GM18508 (cell line): ENCODE results near the gene FZD4.
"Not testable (repeated sequence)": the region's sequence is repeated elsewhere in the genome, so short reads cannot be mapped to it uniquely, and the experiment has no call there.

ENCODE experiments used
- ATAC-seq: cut with Tn5 transposase; IDR thresholded peaks from one replicate; pipeline ENCODE4 v1.9.1; 2021; ENCODE audit warnings: moderate number of reproducible peaks; ENCODE audit not compliant: insufficient read depth, unreplicated experiment

The FZD4 gene

GRCh38 chr11:86938900-86939880 is 16.0 kb downstream of the FZD4 start:
- ATAC-seq: no peak

GRCh38 chr11:86938203-86938899 is 16.8 kb downstream of the FZD4 start:
- ATAC-seq: no peak

GRCh38 chr11:86937193-86937806 is 17.9 kb downstream of the FZD4 start:
- ATAC-seq: not testable (repeated sequence)

- no peak for ATAC-seq
Observed at GRCh38 chr11:86934926-86935579, 20.1 kb downstream of the FZD4 start.

DNA sequence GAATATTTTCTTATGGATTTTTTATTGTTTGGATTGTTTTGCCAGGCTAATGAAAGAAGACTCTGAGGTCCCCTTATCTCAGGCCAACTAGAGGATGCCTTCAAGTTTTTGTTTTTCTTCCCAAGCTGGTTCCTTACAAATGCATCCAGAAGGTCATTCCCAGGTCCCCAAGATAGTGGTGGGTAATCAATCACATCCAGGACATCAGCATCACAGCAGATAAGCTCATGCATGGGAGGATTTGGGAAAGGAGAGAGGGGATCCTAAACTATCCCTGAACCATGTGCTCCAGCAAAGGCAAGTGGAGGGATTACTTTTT is 20.7 kb downstream of the FZD4 start:
- no peak for ATAC-seq

DNA sequence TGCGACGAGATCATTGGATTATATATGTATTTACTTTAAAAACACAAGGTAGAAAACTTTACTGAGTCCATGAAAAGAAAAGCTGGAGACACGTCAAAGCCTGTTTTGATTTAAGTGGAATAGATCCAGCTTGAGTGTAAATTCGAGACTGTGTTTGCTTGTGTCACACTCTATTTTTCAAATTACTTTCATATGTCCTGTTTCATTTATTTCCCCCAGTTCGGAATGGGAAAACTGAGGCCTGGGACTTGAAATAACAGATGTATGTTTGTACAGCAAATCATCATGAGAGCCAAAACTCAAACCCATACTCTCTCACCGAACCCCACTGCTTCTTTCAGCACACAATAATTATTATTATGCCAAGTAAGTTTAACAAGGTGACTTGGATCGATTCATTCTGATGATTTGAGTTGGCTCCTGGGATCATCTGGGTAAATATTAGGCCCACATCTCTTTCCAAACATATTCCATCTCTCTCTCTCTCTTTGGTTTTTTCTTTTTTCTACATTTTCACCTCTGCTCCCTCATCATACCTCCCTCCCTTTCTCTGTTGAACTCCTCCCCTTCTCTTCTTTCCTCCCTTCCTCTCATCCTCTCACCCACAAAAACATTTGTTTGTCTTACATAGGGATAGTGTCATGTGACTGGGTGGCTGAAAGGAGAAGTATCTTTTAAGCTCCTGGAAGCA is 21.2 kb downstream of the FZD4 start:
- ATAC-seq: no peak

DNA sequence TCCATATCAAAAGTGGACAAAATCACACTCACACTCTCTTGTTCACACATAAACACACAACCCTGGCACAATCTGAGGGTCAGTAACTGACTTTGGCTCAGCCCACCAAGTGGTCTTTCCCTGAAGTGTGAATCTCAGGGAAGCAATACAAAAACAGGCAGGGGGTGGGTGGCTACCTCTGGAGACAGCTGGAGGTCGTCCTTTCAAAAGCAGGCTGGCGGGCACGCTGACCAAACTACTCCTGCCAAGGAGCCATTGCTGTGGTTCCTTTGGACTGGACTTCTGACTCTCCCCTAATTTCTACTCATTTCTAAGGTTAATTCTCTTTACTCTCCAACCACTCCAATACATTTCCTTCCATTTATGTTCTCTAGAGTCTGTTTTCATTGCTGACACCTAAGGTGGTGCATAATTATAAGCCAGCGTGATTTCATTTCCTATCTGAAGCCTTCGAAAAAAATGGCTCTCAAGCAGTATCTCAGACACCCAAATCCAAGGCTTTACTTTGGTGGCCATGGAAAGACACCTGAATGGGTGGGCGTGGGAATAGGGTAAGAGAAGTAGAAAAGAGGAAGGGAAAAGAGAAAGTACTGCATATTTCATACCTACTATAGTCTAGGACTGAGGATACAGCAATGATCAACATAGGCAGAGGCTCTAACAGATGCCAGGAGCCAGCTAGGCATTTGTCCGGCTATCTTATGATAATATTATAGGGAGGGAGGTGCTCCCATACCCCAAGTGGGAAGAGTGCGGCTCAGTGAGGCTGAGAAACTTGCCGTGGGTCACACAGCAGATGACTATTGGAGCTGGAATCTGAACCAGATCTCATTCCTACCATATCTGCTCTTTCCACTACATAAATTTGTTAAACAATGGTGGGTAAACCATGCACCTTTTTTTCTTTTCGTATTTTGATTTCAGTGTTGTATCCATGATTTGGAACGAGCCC is 22.0 kb downstream of the FZD4 start:
- ATAC-seq: no peak

DNA sequence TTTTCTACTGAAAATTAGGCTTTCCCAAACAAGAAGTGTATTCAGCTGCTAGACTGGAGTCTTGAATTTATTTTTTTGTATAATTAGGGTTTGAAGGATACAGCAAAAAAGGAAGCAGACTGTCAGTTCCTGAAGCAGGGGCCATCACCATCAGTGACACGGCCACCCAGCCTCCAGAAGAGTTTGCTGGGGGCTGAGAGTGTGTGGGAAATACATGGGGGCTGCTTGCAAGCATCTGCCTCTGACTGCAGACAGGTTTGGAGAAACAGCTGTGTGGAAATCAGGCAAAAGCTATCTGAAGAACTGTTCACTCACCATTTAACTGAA is 23.0 kb downstream of the FZD4 start:
- ATAC-seq: no peak

- no peak for ATAC-seq
Observed at GRCh38 chr11:86931548-86932258, 23.5 kb downstream of the FZD4 start.

DNA sequence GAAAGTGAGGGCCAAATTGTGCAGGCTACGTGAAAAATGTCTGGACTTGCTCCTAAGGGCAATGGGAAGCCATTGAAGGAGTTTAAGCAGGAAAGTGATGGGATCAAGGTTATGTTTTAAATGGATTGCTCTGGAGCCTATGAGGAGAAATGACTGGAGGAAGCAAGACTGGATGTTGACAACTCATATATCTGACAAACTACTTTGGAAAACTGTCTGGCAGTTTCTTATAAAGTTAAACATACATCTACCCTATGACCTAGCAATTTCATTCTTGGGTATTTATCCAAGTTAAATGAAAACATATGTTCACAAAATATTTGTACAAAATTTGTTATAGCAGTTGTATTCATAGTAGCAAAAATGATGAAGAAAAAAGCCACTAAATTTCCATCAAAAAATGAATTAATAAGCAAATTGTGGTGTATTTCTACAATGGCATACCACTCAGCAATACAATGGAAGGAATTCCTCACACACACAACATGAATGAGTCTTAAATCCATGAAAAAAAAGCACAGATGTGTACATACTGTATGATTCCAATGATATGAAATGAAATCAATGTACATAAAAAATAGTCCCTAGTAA is 24.1 kb downstream of the FZD4 start:
- no peak for ATAC-seq

- no peak for ATAC-seq
Observed at GRCh38 chr11:86926975-86927374, 28.2 kb downstream of the FZD4 start.

- ATAC-seq: no peak
Observed at GRCh38 chr11:86923999-86924766, 31.0 kb downstream of the FZD4 start.

DNA sequence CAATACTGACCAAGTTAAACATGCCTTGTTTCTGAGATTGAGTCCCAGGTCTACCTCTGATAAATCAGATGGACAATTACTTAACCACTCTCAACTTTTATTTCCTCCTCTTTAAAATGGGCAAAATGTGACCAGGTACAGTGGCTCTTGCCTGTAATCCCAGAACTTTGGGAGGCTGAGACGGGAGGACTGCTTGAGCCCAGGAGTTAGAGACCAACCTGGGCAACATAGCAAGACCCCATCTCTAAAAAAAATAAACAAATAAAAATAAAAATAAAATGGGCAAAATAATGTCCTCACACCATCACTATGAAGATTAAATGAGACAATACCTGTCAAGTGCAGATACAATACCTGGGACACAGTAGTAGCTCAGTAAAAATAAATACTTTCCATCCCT is 33.0 kb downstream of the FZD4 start:
- no peak for ATAC-seq

DNA sequence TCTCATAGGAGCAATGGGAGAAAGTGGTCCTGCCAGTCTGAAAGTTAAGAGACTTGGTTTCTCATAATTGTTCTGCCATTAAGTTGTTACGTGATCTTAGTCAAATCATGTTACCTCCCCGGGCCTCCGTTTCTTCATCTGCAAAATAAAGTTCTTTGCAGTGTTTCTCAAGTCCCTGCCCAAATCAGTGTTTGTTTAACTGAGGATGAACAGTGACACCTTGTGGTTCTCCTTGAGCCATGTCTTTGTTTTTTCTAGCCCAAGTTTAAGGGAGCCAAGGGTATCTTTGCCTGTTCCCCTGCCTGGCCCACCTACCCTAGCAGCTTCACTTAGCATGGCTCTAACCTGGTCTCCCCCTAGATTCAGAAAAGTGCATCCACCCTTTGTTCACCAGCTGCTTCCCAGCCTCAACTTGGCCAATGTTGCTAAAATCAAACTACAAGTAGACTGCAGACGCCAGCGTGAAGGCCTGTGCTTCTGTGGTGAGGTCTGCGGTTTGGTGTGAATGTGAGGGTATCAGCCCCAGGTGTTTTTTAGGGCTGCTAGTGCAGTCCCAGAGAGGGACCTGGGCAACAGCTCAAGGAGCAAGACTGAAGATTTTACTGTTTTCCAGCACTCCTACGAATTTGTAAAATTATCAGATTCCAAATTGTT is 35.5 kb downstream of the FZD4 start:
- ATAC-seq: no peak

DNA sequence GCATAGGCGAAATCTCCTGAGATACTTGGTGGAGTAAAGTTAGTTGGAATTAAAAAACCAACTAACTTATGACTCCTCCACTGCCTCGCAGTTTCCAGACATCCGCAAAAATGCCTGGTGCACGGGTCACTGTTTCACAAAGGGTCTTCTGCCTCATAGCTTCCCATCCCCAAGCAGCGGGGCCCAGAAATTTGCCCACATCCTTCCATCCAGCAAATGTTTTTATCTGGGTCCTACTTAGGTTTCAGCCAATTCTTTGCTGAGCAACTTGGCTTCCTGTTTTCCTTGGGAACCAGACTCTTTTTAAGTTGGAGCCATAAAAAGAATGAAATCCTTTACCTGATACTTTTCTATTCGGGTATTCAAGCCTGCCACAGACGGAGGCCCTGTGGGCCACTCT is 36.2 kb downstream of the FZD4 start:
- ATAC-seq: no peak

GRCh38 chr11:86918496-86918895 is 36.7 kb downstream of the FZD4 start:
- no peak for ATAC-seq

GRCh38 chr11:86917589-86917988 is 37.6 kb downstream of the FZD4 start:
- ATAC-seq: no peak
